Uterus (tissue), 4 donors: ENCODE measurements around the gene SLC6A19. TPM values are rescaled to one million over a fixed set of nuclear protein-coding genes. Genes with fewer than 3 reads are reported as not detected.

Experiments
- DNase-seq, 2 donors: peaks; one replicate each; pipeline ENCODE4 v3.0.0-alpha.2; 2019 to 2020
- H3K27ac ChIP-seq, 2 donors: fragments of 200-600 bp; sonication (generic); 1 replicate in 1 of 2; 2 replicates in 1 of 2; pipeline ENCODE4 v1.5.1; 2016 to 2018
- H3K27me3 ChIP-seq, 2 donors: fragments of 200-600 bp; sonication (generic); one replicate each; pipeline ENCODE4 v1.5.1; 2018 to 2019; ENCODE audit warnings: control low read depth in 1 of 2
- H3K36me3 ChIP-seq, 2 donors: fragments of 200-600 bp; sonication (generic); one replicate each; pipeline ENCODE4 v1.5.1; 2019; ENCODE audit warnings: control low read depth in 1 of 2
- H3K4me1 ChIP-seq, 2 donors: fragments of 200-600 bp; sonication (generic); one replicate each; pipeline ENCODE4 v1.5.1; 2018 to 2019; ENCODE audit warnings: control low read depth in 1 of 2
- H3K4me3 ChIP-seq, 2 donors: fragments of 200-600 bp; sonication (generic); 1 replicate in 1 of 2; 2 replicates in 1 of 2; pipeline ENCODE4 v1.5.1; 2018 to 2019; ENCODE audit warnings: mild to moderate bottlenecking in 1 of 2
- H3K9me3 ChIP-seq, 2 donors: fragments of 200-600 bp; sonication (generic); one replicate each; pipeline ENCODE4 v1.5.1; 2019; ENCODE audit warnings: control low read depth in 1 of 2
- POLR2A ChIP-seq, 2 donors: fragments of 450-650 bp; IDR thresholded peaks; one replicate each; pipeline ENCODE4 v1.6.1; 2016; ENCODE audit warnings: antibody characterized with exemption in 2 of 2, mild to moderate bottlenecking in 1 of 2, moderate library complexity in 1 of 2
- intact Hi-C: fragments of 100-400 bp; cut with DNase I; formaldehyde crosslinking; loops from one replicate; pipeline ENCODE4 v1.15.1; 2023; ENCODE audit warnings: low total_unique reads
- total RNA-seq, 4 donors: library from RNA; depleted of rRNA in 3 of 4; stranded (reverse); fragments of >200 nt in 3 of 4; gene quantifications; one replicate each; pipeline versions ENCODE4 v1.1.0 to v1.2.4, GENCODE V29; 2014 to 2023
- TF ChIP-seq, protein P1 (sequence below), 4 experiments: fragments of 200-600 bp in 2 of 4; fragments of 450-650 bp in 2 of 4; sonication (generic) in 2 of 4; IDR thresholded peaks; one replicate each; pipeline ENCODE4 v1.5.1; 2016 to 2019; ENCODE audit warnings: antibody characterized with exemption in 4 of 4, mild to moderate bottlenecking in 2 of 4, moderate library complexity in 1 of 4
- donor health status: DM: yes; HTN: yes; CAD: no.

SLC6A19 gene
- total RNA-seq, 4 donors from 2014 or later: under 0.01 TPM; not detected in 3

DNA sequence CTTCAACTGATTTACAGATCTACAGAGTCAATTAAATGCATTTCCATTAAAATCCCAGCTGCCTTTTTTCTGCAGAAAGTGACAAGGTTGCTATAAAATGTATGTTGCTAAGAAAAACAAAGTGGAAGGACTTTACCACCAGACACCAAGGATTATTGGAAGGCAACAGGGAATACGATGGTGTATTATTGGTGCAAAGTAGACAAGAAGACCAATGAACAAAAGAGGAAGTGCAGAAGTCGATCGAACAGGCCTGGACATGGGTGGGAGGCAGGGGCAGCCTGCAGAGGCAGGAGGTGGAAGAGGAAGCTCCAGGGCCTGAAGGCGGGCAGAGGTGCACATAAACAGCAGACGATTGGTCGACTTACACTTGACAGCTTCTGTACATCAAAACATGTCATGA, 10.6 kb upstream of the SLC6A19 start:
- H3K27me3 ChIP-seq: no peaks in the 10 kb centered on the region
- no peak for DNase-seq
- no peaks in the 10 kb centered on the region for H3K9me3 ChIP-seq
- no peaks in the 10 kb centered on the region for H3K36me3 ChIP-seq
- intact Hi-C loops: no loop called here
- no peak overlapping the region for H3K27ac ChIP-seq
- TF ChIP-seq, protein P1, sequence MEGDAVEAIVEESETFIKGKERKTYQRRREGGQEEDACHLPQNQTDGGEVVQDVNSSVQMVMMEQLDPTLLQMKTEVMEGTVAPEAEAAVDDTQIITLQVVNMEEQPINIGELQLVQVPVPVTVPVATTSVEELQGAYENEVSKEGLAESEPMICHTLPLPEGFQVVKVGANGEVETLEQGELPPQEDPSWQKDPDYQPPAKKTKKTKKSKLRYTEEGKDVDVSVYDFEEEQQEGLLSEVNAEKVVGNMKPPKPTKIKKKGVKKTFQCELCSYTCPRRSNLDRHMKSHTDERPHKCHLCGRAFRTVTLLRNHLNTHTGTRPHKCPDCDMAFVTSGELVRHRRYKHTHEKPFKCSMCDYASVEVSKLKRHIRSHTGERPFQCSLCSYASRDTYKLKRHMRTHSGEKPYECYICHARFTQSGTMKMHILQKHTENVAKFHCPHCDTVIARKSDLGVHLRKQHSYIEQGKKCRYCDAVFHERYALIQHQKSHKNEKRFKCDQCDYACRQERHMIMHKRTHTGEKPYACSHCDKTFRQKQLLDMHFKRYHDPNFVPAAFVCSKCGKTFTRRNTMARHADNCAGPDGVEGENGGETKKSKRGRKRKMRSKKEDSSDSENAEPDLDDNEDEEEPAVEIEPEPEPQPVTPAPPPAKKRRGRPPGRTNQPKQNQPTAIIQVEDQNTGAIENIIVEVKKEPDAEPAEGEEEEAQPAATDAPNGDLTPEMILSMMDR (IDR thresholded peaks at IDR 0.05): no peak
- TF ChIP-seq POLR2A (IDR thresholded peaks at IDR 0.05): no peak
- no peaks in the 10 kb centered on the region for H3K4me1 ChIP-seq
- H3K4me3 ChIP-seq: no peak overlapping the region

DNA sequence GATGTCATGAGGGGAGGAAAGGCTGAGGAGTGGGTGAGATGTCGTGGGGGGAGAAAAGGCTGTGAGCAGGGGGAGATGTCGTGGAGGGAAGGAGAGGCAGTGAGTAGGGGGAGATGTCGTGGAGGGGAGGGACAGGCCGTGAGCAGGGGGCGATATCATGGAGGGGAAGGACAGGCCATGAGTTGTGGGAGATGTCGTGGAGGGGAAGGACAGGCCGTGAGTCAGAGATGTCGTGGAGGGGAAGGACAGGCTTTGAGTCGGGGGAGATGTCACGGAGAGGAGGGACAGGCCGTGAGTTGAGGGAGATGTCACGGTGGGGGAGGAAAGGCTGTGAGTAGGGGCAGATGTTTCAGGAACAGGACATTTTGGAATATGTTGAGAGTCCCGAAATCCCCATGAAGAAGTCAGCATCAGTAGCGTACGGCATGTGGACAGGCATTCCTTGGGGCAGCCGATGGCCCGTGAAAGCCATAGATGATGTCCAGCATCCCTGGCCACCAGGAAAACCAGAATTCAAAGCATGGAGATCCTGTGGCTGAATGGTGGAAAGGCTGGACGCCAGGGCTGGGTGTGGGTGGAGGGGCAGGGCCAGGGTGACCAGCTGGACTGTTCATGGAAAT, 8.3 kb upstream of the SLC6A19 start:
- Histone ChIP-seq H3K27ac (no peak overlapping the region), H3K27me3 (no peaks in the 10 kb centered on the region), H3K36me3 (no peaks in the 10 kb centered on the region), H3K4me1 (no peaks in the 10 kb centered on the region), H3K4me3 (no peak overlapping the region), H3K9me3 (no peaks in the 10 kb centered on the region)
- intact Hi-C loops: no loop called here
- TF ChIP-seq, protein P1 (IDR thresholded peaks at IDR 0.05): no peak
- no peak for TF ChIP-seq POLR2A (IDR thresholded peaks at IDR 0.05)
- DNase-seq: no peak

DNA sequence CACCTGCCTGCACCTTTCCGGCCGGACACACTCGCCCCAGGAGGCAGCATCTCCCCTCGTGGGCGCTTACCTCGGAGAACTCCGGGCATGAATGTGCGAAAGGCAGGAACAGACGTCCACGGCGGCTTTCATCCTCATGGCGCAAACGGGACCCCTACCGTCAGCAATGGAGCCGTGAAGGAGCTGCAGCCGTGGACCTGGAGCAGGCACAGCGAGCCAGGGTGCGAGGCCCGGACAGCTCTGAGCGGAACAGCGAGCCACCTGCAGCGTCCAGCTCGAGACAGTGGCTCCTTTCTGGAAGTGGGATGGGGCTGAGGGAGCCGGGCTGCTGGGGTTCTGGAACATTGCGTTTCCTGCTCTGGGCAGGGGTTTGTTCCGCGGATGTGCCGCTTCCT, 7.8 kb upstream of the SLC6A19 start:
- no peaks in the 10 kb centered on the region for H3K9me3 ChIP-seq
- intact Hi-C loops: no loop called here

DNA sequence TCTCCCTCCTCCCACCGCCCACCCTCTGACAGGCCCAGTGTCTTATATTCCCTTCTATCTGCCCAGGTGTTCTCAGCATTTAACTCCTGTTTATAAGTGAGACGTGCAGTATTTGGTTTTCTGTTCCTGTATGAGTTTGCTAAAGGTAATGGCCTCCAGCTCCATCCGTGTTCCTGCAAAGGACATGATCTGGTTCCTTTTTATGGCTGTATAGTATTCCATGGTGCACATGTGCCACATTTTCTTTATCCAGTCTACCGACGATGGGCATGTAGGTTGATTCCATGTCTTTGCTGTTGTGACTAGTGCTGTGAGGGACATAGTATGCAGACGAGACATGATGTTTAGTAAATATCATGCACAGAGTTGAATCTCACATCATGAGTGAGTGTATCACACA, 7.0 kb upstream of the SLC6A19 start:
- Histone ChIP-seq H3K9me3 (no peaks in the 10 kb centered on the region), H3K36me3 (no peaks in the 10 kb centered on the region), H3K27ac (no peak overlapping the region), H3K4me3 (no peak overlapping the region), H3K4me1 (no peaks in the 10 kb centered on the region), H3K27me3 (no peaks in the 10 kb centered on the region)
- no peak for TF ChIP-seq POLR2A (IDR thresholded peaks at IDR 0.05)
- TF ChIP-seq, protein P1 (IDR thresholded peaks at IDR 0.05): no peak
- no peak for DNase-seq
- intact Hi-C loops: no loop called here

More for the DNA sequence above, 7.8 kb upstream of the SLC6A19 start:
- no peak for TF ChIP-seq POLR2A (IDR thresholded peaks at IDR 0.05)
- TF ChIP-seq, protein P1 (IDR thresholded peaks at IDR 0.05): no peak
- no peak for DNase-seq
- H3K4me1 ChIP-seq: no peaks in the 10 kb centered on the region
- no peaks in the 10 kb centered on the region for H3K27me3 ChIP-seq
- no peak overlapping the region for H3K27ac ChIP-seq
- H3K36me3 ChIP-seq: no peaks in the 10 kb centered on the region
- no peak overlapping the region for H3K4me3 ChIP-seq

DNA sequence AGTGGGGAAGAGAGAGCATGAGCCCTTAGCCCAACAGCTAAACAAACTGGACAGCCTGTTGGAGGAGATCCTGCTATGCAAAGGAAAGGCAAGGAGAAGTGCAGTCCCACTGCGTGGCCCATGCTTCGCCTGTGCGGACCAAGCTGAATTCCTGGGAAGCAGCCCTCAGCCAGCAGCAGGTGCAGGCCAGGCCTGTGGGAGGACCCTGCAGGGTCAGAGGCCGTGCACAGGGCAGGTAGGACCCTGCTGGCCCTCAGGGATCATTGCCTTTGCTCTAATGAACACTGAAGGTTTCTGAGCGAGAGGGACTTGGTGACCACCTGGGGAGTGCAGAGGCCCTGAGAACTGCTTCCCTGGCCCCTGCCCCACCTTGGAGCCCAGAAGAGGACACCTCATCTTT, 6.0 kb upstream of the SLC6A19 start:
- Histone ChIP-seq H3K27ac (no peak overlapping the region), H3K36me3 (no peaks in the 10 kb centered on the region), H3K4me1 (no peaks in the 10 kb centered on the region), H3K4me3 (no peak overlapping the region), H3K27me3 (no peaks in the 10 kb centered on the region), H3K9me3 (no peaks in the 10 kb centered on the region)
- DNase-seq: no peak
- TF ChIP-seq, protein P1 (IDR thresholded peaks at IDR 0.05): no peak
- no peak for TF ChIP-seq POLR2A (IDR thresholded peaks at IDR 0.05)
- intact Hi-C loops: no loop called here
